HepG2 (cell line): Measurements from ENCODE around the gene LHX5. TPM values are rescaled to one million over a fixed set of nuclear protein-coding genes. Genes with fewer than 3 reads are reported as not detected.

Experiments used
- ATAC-seq: fragments of 200-7000 bp; cut with Tn5 transposase; 3 replicates; pipeline ENCODE4 v1.9.1; 2020; ENCODE audit warnings: mild to moderate bottlenecking, moderate library complexity
- BruUV-seq: library from RNA; stranded (reverse); fragments of 400-500 nt; replicated peaks from 2 replicates; lab custom pipeline; 2021; lab: Mats Ljungman, UMichigan
- CTCF ChIA-PET: fragments of 300-600 bp; formaldehyde crosslinking; extraction: SDS; loops from one replicate; lab custom pipeline; 2021; ENCODE audit warnings: low total read pairs, inconsistent platforms, low intra/inter-chr PET ratio; lab: Yijun Ruan, JAX
- POLR2A ChIA-PET: fragments of 350-600 bp; sonication (Branson Sonifier 250); formaldehyde crosslinking; loops from one replicate; lab custom pipeline; 2020; ENCODE audit warnings: antibody characterized with exemption, inconsistent platforms; lab: Yijun Ruan, JAX
- DNase-seq: peaks from one replicate; pipeline ENCODE4 v3.0.0-alpha.2; 2015; ENCODE audit warnings: low spot score
- FAIRE-seq: peaks from 3 replicates; lab custom pipeline; 2011; peaks lifted over from hg19 to GRCh38; lab: Jason Lieb, UNC
- H2AFZ ChIP-seq: one replicate; pipeline ENCODE4 v1.6.1; 2011; ENCODE audit warnings: low read length, inconsistent platforms
- H3K27ac ChIP-seq: fragments of 300-600 bp; 3 replicates; pipeline ENCODE4 v1.8.0; 2011; ENCODE audit warnings: mixed run types, mild to moderate bottlenecking, mixed read lengths, low read length, inconsistent platforms; ENCODE audit not compliant: insufficient read depth; ENCODE audit errors: extremely low read length
- H3K27me3 ChIP-seq, 2 experiments: fragments of 200-600 bp in 1 of 2; 2 replicates in 1 of 2; 3 replicates in 1 of 2; pipeline versions ENCODE4 v1.6.0 to v1.8.0; 2011; ENCODE audit warnings: low read length in 2 of 2, mild to moderate bottlenecking in 2 of 2, moderate library complexity in 2 of 2, inconsistent platforms in 1 of 2; ENCODE audit not compliant: insufficient read depth in 2 of 2, control insufficient read depth in 1 of 2
- H3K36me3 ChIP-seq, 2 experiments: fragments of 200-600 bp in 1 of 2; replicated peaks in 1 of 2; 2 replicates in 1 of 2; 3 replicates in 1 of 2; pipeline versions ENCODE4 v1.5.1 to v1.8.0; 2011; ENCODE audit warnings: low read length in 2 of 2, inconsistent platforms in 1 of 2; ENCODE audit not compliant: insufficient read depth in 2 of 2, control insufficient read depth in 1 of 2
- H3K4me1 ChIP-seq: 2 replicates; pipeline ENCODE4 v1.5.1; 2012; ENCODE audit warnings: low read length, inconsistent platforms; ENCODE audit not compliant: insufficient read depth
- H3K4me2 ChIP-seq: 2 replicates; pipeline ENCODE4 v1.6.0; 2011; ENCODE audit warnings: low read depth, low read length, inconsistent platforms
- H3K4me3 ChIP-seq, 3 experiments: fragments of 200-600 bp in 1 of 3; sonication (generic), shearing (Covaris generic) in 1 of 3; replicated peaks in 1 of 3; 2 replicates each; pipeline ENCODE4 v1.5.1; 2011 to 2016; ENCODE audit warnings: low read length in 3 of 3, inconsistent platforms in 2 of 3, low read depth in 2 of 3, mild to moderate bottlenecking in 2 of 3, control low read depth in 1 of 3, mixed read lengths in 1 of 3; ENCODE audit not compliant: insufficient read depth in 1 of 3
- H3K79me2 ChIP-seq: one replicate; pipeline ENCODE4 v1.6.1; 2011; ENCODE audit warnings: low read length, inconsistent platforms; ENCODE audit not compliant: insufficient read depth
- H3K9ac ChIP-seq: 2 replicates; pipeline ENCODE4 v1.6.0; 2011; ENCODE audit warnings: mild to moderate bottlenecking, low read depth, low read length, inconsistent platforms; ENCODE audit not compliant: insufficient read depth
- H3K9me3 ChIP-seq: 2 replicates; pipeline ENCODE4 v1.5.1; 2012; ENCODE audit warnings: mild to moderate bottlenecking, low read length
- H4K20me1 ChIP-seq: 2 replicates; pipeline ENCODE4 v1.6.0; 2011; ENCODE audit warnings: inconsistent platforms, mild to moderate bottlenecking, low read length, moderate library complexity; ENCODE audit not compliant: insufficient read depth
- GABPB1 ChIP-seq: IDR thresholded peaks from 2 replicates; pipeline ENCODE4 v1.6.1; 2016; ENCODE audit warnings: mild to moderate bottlenecking, missing genetic modification reagents, moderate library complexity, missing compliant biosample characterization
- GATAD2A ChIP-seq: IDR thresholded peaks from 2 replicates; pipeline ENCODE4 v1.6.1; 2016
- NFKB2 ChIP-seq: sonication (generic); formaldehyde crosslinking; IDR thresholded peaks from 2 replicates; pipeline ENCODE4 v1.4.0; 2020; ENCODE audit warnings: missing genetic modification reagents, borderline replicate concordance
- RORA ChIP-seq: sonication (generic); formaldehyde crosslinking; IDR thresholded peaks from 2 replicates; pipeline ENCODE4 v1.5.0; 2020; ENCODE audit warnings: mild to moderate bottlenecking, missing genetic modification reagents, moderate library complexity
- SALL1 ChIP-seq: sonication (generic); formaldehyde crosslinking; IDR thresholded peaks from 2 replicates; pipeline ENCODE4 v1.8.0; 2022; ENCODE audit warnings: mild to moderate bottlenecking, missing genetic modification reagents
- SMC3 ChIP-seq: IDR thresholded peaks from 2 replicates; pipeline ENCODE4 v1.6.1; 2011; ENCODE audit warnings: low read length, improper control_type of control experiment
- STAG1 ChIP-seq: sonication (generic); formaldehyde crosslinking; IDR thresholded peaks from 2 replicates; pipeline ENCODE4 v1.4.0; 2020; ENCODE audit warnings: missing genetic modification reagents
- ZKSCAN1 ChIP-seq: fragments of 150-350 bp; IDR thresholded peaks from 2 replicates; pipeline ENCODE4 v1.6.1; 2014; ENCODE audit warnings: low read length
- ZNF136 ChIP-seq: sonication (generic); formaldehyde crosslinking; IDR thresholded peaks from 2 replicates; pipeline ENCODE4 v1.8.1; 2022; ENCODE audit warnings: low read depth, mild to moderate bottlenecking, moderate library complexity, missing genetic modification reagents
- WGBS: methylation state at CpG from one replicate; pipeline ENCODE4 v1.1.6; 2017; ENCODE audit warnings: low lambda C conversion rate; 5-methylcytosine and 5-hydroxymethylcytosine counted together
- in situ Hi-C: cut with HindIII; loops from 2 replicates; pipeline ENCODE4 v1.10.0; 2017; ENCODE audit warnings: low pct_unique_long_range_greater_than_20kb; ENCODE audit not compliant: extremely low pct_ligation_motif_present
- intact Hi-C: fragments of 100-400 bp; cut with micrococcal nuclease; formaldehyde crosslinking; loops from one replicate; pipeline ENCODE4 v1.10.0; 2022; ENCODE audit not compliant: unreplicated experiment
- polyA plus RNA-seq, 8 experiments: library from polyadenylated mRNA; depleted of rRNA in 3 of 8; stranded (reverse) in 7 of 8; unstranded in 1 of 8; fragments of >200 nt; fragmentation: Illumina TruSeq in 4 of 8; extraction: Trizol in 4 of 8; gene quantifications; 2 replicates each; pipeline versions ENCODE4 v1.2.1 to v1.2.3, GENCODE V29; 2011 to 2016; ENCODE audit warnings: low read depth in 4 of 8, missing spikeins in 1 of 8, mixed read lengths in 1 of 8; ENCODE audit not compliant: insufficient read depth in 1 of 8
- total RNA-seq, 5 experiments: library from RNA; depleted of rRNA; stranded (reverse); fragments of >200 nt; fragmentation: Illumina TruSeq; extraction: Trizol; gene quantifications; 2 replicates each; pipeline ENCODE4 v1.2.3, GENCODE V29; 2016; ENCODE audit warnings: low read depth in 1 of 5
- TF ChIP-seq, protein P1 (sequence below): sonication (generic); formaldehyde crosslinking; IDR thresholded peaks from 2 replicates; pipeline ENCODE4 v1.5.0; 2020; ENCODE audit warnings: mild to moderate bottlenecking, missing genetic modification reagents, moderate library complexity

Gene LHX5
- total and polyA plus RNA-seq, 2 of the 13 experiments (the other 11 are each of a cell fraction or from before 2014, with no cell fraction given) = not detected

DNA sequence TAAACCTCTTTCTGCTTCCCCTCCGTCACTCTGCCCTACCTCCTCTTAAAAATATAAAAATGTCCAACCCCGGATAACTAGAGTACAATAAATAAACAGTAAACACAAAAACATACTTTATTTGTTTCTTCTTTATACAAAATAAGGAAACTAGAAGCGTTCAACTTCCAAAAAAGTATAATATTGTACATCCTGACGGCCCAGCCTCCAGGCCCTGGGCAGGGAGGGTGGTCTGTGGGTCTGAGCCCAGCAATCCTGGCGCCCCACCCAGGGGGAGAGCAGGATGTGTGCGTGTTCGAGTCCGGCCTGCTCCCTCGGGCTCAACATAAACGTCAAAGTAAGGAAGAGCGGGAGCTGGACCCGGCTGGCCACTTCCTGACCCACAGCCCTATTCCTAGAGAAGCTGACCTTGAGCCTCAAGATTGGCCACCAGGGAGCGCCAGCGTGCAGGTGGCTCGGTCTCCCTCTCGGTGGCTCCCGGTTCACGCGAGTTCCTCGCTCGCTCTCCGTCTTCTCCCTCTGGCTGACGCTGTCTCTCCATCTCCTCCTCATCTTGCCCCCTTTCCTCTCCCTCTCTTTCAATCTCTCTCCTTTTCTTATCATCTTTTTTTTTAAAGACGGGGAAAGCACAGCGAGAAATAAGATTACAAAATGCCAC lies 9.4 kb downstream of the LHX5 start (continued):
- TF ChIP-seq GATAD2A (CRISPR knock-in tag) (0 out of 2 replicates have a peak, but pooled peaks have one; percentile 30), GABPB1 (peak; percentile 30; the same call in 1 of the 2 replicates), RORA (CRISPR knock-in tag) (no peak), NFKB2 (0 out of 2 replicates have a peak, but pooled peaks have one; percentile 26)

DNA sequence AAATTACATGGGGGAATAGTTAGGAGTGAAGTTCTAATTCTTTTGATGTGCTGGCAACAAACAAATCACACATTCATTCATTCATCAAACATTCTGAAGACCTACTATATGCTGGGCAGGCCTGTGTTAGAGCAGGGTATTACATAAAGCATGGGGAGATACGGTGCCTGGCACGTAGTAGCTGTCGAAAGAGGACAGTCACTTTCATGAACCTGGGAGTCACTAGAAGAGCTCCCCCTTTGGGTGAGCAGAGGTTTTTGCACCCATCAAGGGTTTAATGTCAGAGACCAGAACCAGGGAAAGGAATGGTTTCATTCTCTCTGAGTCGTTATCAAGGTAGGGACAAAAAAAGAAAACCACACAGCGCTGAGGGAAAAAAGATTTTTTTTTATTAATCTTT lies 10.0 kb downstream of the LHX5 start:
- POLR2A ChIA-PET = no interaction called here
- peaks cover 11 to 41% of the 10 kb centered on the region in 2 experiments for H3K27me3 ChIP-seq
- ATAC-seq (peak; percentile 60), DNase-seq (peak; percentile 45), FAIRE-seq (peak; percentile 69)
- no peak overlapping the region for H3K4me3 ChIP-seq
- WGBS = 0% methylated on average over 5 of the region's 5 CpGs
- no peaks in the 10 kb centered on the region for H3K79me2 ChIP-seq
- H3K4me1 ChIP-seq = no peaks in the 10 kb centered on the region
- H4K20me1 ChIP-seq = no peaks in the 10 kb centered on the region
- H3K4me2 ChIP-seq = no peak overlapping the region
- H2AFZ ChIP-seq = no peak overlapping the region
- intact Hi-C loops (loop anchor here (1.0 kb wide), 1 partner anchor 451 kb away; no protein-coding TSS in a partner anchor), in situ Hi-C loops (loop anchor here (5.0 to 10.0 kb wide), 2 partner anchors 363 to 451 kb away; no protein-coding TSS in a partner anchor)
- no TSS peak for BruUV-seq
- TF ChIP-seq ZNF136 (CRISPR knock-in tag) = no peak
- TF ChIP-seq, protein P1, sequence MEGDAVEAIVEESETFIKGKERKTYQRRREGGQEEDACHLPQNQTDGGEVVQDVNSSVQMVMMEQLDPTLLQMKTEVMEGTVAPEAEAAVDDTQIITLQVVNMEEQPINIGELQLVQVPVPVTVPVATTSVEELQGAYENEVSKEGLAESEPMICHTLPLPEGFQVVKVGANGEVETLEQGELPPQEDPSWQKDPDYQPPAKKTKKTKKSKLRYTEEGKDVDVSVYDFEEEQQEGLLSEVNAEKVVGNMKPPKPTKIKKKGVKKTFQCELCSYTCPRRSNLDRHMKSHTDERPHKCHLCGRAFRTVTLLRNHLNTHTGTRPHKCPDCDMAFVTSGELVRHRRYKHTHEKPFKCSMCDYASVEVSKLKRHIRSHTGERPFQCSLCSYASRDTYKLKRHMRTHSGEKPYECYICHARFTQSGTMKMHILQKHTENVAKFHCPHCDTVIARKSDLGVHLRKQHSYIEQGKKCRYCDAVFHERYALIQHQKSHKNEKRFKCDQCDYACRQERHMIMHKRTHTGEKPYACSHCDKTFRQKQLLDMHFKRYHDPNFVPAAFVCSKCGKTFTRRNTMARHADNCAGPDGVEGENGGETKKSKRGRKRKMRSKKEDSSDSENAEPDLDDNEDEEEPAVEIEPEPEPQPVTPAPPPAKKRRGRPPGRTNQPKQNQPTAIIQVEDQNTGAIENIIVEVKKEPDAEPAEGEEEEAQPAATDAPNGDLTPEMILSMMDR (CRISPR knock-in tag) = peak; percentile 64
- no peak for TF ChIP-seq SALL1 (CRISPR knock-in tag)
- peak; percentile 15; the same call in 1 of the 2 replicates for TF ChIP-seq STAG1 (CRISPR knock-in tag)
- 0 out of 2 replicates have a peak, but pooled peaks have one; percentile 50 for TF ChIP-seq ZKSCAN1
- peak; percentile 22; the same call in 1 of the 2 replicates for TF ChIP-seq SMC3
- no peaks in the 10 kb centered on the region for H3K36me3 ChIP-seq
- CTCF ChIA-PET = interaction anchor here (1.2 to 2.5 kb wide), 2 partner anchors 149 to 451 kb away, joined by 4 to 18 read pairs; no protein-coding TSS in a partner anchor
- H3K9me3 ChIP-seq = no peaks in the 10 kb centered on the region
- no peak overlapping the region for H3K27ac ChIP-seq
- H3K9ac ChIP-seq = no peak overlapping the region
